Lung (tissue), 12 donors: ENCODE data around the gene MET. TPM values are rescaled to one million over a fixed set of nuclear protein-coding genes. Genes with fewer than 3 reads are reported as not detected.

Source experiments
- ATAC-seq: fragments of 200-7000 bp; cut with Tn5 transposase; one replicate; pipeline ENCODE4 v1.9.1; 2020; ENCODE audit warnings: moderate number of reproducible peaks; ENCODE audit not compliant: insufficient read depth, low FRiP score
- DNase-seq, 3 donors: peaks; one replicate each; pipeline ENCODE4 v3.0.0-alpha.2; 2013 to 2017
- H3K27ac ChIP-seq, 2 donors: one replicate each; pipeline ENCODE4 v1.5.1; 2013; ENCODE audit warnings: mild to moderate bottlenecking in 2 of 2, moderate library complexity in 2 of 2, control low read depth in 1 of 2, inconsistent platforms in 1 of 2, low read depth in 1 of 2, low read length in 1 of 2
- H3K27me3 ChIP-seq, 3 donors: one replicate each; pipeline ENCODE4 v1.5.1; 2013; ENCODE audit warnings: low read length in 2 of 3; ENCODE audit not compliant: control insufficient read depth in 3 of 3, insufficient read depth in 3 of 3
- H3K36me3 ChIP-seq, 4 donors: one replicate each; pipeline ENCODE4 v1.5.1; 2013; ENCODE audit warnings: low read length in 4 of 4, mild to moderate bottlenecking in 1 of 4, moderate library complexity in 1 of 4; ENCODE audit not compliant: control insufficient read depth in 4 of 4, insufficient read depth in 4 of 4
- H3K4me1 ChIP-seq, 5 donors: one replicate each; pipeline ENCODE4 v1.5.1; 2013; ENCODE audit warnings: low read length in 5 of 5, mild to moderate bottlenecking in 2 of 5, moderate library complexity in 1 of 5; ENCODE audit not compliant: control insufficient read depth in 5 of 5, insufficient read depth in 5 of 5
- H3K4me3 ChIP-seq: one replicate; pipeline ENCODE4 v1.5.1; 2013; ENCODE audit warnings: mild to moderate bottlenecking, control low read depth, moderate library complexity
- H3K9ac ChIP-seq, 2 donors: one replicate each; pipeline ENCODE4 v1.5.1; 2013; ENCODE audit warnings: low read length in 2 of 2, control low read depth in 1 of 2; ENCODE audit not compliant: insufficient read depth in 1 of 2
- H3K9me3 ChIP-seq, 4 donors: one replicate each; pipeline ENCODE4 v1.5.1; 2013; ENCODE audit warnings: low read length in 3 of 4, mild to moderate bottlenecking in 1 of 4, moderate library complexity in 1 of 4; ENCODE audit not compliant: control insufficient read depth in 4 of 4, insufficient read depth in 3 of 4
- CTCF ChIP-seq: IDR thresholded peaks from 2 replicates; pipeline ENCODE4 v1.5.1; 2012; ENCODE audit warnings: mild to moderate bottlenecking; ENCODE audit errors: control extremely low read depth, extremely low read depth
- WGBS, 2 donors: extraction: QIAGEN DNeasy Blood & Tissue Kit; methylation state at CpG; one replicate each; pipeline ENCODE4 v1.1.7; 2013; 5-methylcytosine and 5-hydroxymethylcytosine counted together
- polyA plus RNA-seq, 2 donors: library from polyadenylated mRNA; stranded (reverse); fragments of 200-250 nt; gene quantifications; one replicate each; pipeline ENCODE4 v1.2.1, GENCODE V29; 2013
- total RNA-seq, 2 donors: library from RNA; depleted of rRNA in 1 of 2; stranded (reverse); fragments of >200 nt in 1 of 2; gene quantifications; one replicate each; pipeline ENCODE4 v1.2.1, GENCODE V29; 2014 to 2021
- donor health status: control.
- donor health status: control.
- donor health status: Bipolar disorder and iron deficiency.
- donor health status: healthy.
- donor health status: DM: yes; HTN: yes; CAD: no.

Gene MET
- total and polyA plus RNA-seq, 4 donors: 16.3 to 106 (median 41.5) TPM

DNA sequence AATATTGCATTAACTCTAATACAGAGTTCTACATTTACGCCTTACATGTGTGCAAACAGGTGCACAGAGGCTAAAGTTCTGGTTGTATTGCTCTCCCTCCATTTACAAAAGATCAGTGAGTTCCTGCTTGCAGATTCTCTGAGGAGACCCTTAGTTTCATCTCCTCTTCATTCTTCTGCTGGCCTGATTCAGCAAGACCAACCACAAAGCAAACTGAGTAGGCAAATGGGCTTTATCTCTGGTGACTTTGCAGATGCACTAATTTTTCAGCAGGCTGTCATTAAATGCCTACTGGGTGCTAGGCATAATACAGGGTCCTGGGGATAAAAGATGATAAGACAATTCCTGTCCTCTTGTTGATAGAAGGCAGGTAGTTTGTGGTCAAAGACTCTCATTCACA, 56.4 kb downstream of the MET start:
- no peak for ATAC-seq
- H3K27me3 ChIP-seq: no peaks in the 10 kb centered on the region
- H3K36me3 ChIP-seq: no peaks in the 10 kb centered on the region
- no peaks in the 10 kb centered on the region for H3K9me3 ChIP-seq
- H3K4me3 ChIP-seq: no peak overlapping the region
- no peak overlapping the region for H3K27ac ChIP-seq
- DNase-seq: no peak
- no peak for TF ChIP-seq CTCF
- peaks cover 0 to 21% (median 9%) of the 10 kb centered on the region in 5 donors for H3K4me1 ChIP-seq
- 88 to 90% methylated on average over 1 of the region's 1 CpG for WGBS, 2 donors
- H3K9ac ChIP-seq: no peak overlapping the region

GRCh38 chr7:116730097-116731022, 58.4 kb downstream of the MET start:
- no peak for TF ChIP-seq CTCF
- 82 to 89% methylated on average over 9 of the region's 9 CpGs for WGBS, 2 donors
- H3K4me1 ChIP-seq: peaks cover 0 to 31% (median 9%) of the 10 kb centered on the region in 5 donors
- H3K9ac ChIP-seq: no peak overlapping the region
- H3K27me3 ChIP-seq: no peaks in the 10 kb centered on the region
- peaks cover 0 to 2% (median 0%) of the 10 kb centered on the region in 4 donors for H3K36me3 ChIP-seq
- H3K9me3 ChIP-seq: no peaks in the 10 kb centered on the region
- H3K4me3 ChIP-seq: no peak overlapping the region
- ATAC-seq: no peak
- H3K27ac ChIP-seq: no peak overlapping the region
- no peak for DNase-seq

DNA sequence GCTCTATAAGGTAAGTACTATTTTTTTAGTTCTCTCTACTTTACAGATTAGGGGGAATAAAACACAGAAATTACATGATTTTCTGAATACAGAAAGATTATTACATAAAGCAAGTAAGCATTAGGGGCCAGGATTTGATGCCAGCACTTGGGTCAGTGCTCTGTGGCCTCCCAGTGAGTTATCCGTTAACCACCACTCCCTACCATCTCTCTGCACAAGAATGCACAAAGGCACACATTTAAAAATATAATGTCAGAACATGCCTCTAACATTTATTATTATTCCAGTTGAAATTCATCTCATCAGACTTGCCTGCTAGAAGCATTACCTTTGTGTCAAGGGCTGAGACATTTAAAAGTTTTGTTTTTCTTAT, 59.0 kb downstream of the MET start:
- H3K4me3 ChIP-seq: no peak overlapping the region
- TF ChIP-seq CTCF: no peak
- peaks cover 0 to 31% (median 8%) of the 10 kb centered on the region in 5 donors for H3K4me1 ChIP-seq
- no peaks in the 10 kb centered on the region for H3K27me3 ChIP-seq
- no peak overlapping the region for H3K27ac ChIP-seq
- ATAC-seq (no peak), DNase-seq (no peak)
- H3K36me3 ChIP-seq: peaks cover 0 to 2% (median 0%) of the 10 kb centered on the region in 4 donors
- no peaks in the 10 kb centered on the region for H3K9me3 ChIP-seq
- 79 to 92% methylated on average over 1 of the region's 1 CpG for WGBS, 2 donors
- H3K9ac ChIP-seq: no peak overlapping the region
